PC-9 (cell line): Measurements from ENCODE around the gene ALCAM.

Experiments
- EZH2 ChIP-seq: fragments of 200-600 bp; sonication (generic); IDR thresholded peaks from 2 replicates; pipeline ENCODE4 v1.8.0; 2017; ENCODE audit warnings: antibody characterized with exemption, low read depth
- TF ChIP-seq, protein P1 (sequence below): fragments of 200-600 bp; sonication (generic); conservative IDR thresholded peaks from 2 replicates; pipeline ENCODE4 v1.6.1; 2017; ENCODE audit warnings: mixed run types, antibody characterized with exemption, mild to moderate bottlenecking, moderate library complexity

GRCh38 chr3:105365081-105365390, 1.7 kb upstream of the ALCAM start:
- TF ChIP-seq, protein P1, sequence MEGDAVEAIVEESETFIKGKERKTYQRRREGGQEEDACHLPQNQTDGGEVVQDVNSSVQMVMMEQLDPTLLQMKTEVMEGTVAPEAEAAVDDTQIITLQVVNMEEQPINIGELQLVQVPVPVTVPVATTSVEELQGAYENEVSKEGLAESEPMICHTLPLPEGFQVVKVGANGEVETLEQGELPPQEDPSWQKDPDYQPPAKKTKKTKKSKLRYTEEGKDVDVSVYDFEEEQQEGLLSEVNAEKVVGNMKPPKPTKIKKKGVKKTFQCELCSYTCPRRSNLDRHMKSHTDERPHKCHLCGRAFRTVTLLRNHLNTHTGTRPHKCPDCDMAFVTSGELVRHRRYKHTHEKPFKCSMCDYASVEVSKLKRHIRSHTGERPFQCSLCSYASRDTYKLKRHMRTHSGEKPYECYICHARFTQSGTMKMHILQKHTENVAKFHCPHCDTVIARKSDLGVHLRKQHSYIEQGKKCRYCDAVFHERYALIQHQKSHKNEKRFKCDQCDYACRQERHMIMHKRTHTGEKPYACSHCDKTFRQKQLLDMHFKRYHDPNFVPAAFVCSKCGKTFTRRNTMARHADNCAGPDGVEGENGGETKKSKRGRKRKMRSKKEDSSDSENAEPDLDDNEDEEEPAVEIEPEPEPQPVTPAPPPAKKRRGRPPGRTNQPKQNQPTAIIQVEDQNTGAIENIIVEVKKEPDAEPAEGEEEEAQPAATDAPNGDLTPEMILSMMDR: no peak
- TF ChIP-seq EZH2: no peak
